Stimulated activated CD8-positive, alpha-beta memory T cell treated with anti-CD3 and anti-CD28 coated beads, Interleukin-12 subunit alpha, Interleukin-12 subunit beta, amount 100 ng/mL, for 24 hours (primary cell): ENCODE measurements around the gene AMMECR1.
"Not testable (repeated sequence)": the region's sequence is repeated elsewhere in the genome, so short reads cannot be mapped to it uniquely, and the experiment has no call there.

Source experiments
- DNase-seq: peaks from one replicate; pipeline ENCODE4 v3.0.0-alpha.2; 2020; ENCODE audit errors: extremely low read depth

Gene AMMECR1

GRCh38 chrX:110258552-110258951 is 59.3 kb downstream of the AMMECR1 start:
- no peak for DNase-seq

GRCh38 chrX:110257889-110258288 is 60.0 kb downstream of the AMMECR1 start:
- no peak for DNase-seq

- no peak for DNase-seq
These were observed 65.2 kb downstream of the AMMECR1 start for GRCh38 chrX:110252711-110253110.

GRCh38 chrX:110251961-110252360 is 65.9 kb downstream of the AMMECR1 start:
- DNase-seq: no peak

DNA sequence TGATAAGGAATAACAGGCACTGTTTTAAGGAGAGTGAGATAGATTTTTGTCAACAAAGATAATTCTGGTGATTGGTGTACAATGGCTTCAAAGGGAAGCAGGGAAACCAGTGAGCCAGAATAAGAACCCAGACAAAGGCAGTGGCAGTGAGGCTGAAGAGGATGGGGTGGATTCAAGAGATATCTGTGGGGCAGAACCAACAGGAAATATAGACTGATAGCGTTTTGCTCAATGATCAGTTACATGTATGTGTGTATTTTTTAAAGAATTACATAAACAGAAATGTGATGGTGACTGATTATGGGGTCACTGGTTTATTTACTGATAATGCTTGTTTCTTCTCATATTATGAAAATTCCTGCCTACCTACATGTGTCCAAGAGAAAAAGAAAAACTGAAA is 66.4 kb downstream of the AMMECR1 start:
- no peak for DNase-seq

GRCh38 chrX:110250847-110251246 is 67.0 kb downstream of the AMMECR1 start:
- no peak for DNase-seq

DNA sequence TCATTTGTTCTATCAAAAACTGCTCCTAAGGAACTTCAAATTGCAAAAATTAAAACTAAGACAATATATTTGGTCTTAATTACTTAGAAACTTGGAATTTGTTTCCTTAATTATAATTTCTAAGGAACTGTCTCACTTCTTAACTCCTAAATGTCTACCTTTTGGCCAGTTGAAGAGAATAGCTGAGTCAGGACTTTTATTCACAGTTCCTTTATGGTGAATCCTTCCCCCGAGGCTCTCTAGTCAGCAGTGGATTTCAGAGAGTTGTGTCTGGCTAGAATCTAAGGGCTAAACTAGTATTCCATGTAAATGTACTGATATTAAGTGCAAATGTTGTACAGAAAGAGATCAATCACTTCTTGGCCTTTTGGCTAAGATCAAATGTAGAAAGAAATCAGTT is 69.3 kb downstream of the AMMECR1 start:
- DNase-seq: no peak

DNA sequence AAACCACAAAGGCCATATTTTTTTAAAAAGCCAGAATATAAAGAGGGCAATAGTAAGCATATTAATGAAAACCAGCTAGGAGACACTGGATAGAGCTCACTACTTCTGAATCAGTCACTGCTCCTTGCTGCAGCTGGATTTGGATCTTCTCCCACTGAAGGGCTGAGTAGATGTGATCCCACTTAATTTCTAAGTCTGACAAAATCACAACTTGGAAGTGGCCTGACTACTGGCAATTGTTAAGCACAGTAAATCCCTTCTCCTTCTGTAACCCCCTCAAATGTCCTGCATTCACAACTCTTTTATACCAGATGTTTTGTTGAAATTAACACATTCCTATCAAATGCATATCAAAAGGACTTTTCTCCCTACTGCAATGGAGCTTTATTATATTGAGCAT is 72.9 kb downstream of the AMMECR1 start:
- no peak for DNase-seq

- no peak for DNase-seq
These were observed 75.5 kb downstream of the AMMECR1 start for GRCh38 chrX:110242371-110242770.

- no peak for DNase-seq
These were observed 76.1 kb downstream of the AMMECR1 start for GRCh38 chrX:110241816-110242215.

DNA sequence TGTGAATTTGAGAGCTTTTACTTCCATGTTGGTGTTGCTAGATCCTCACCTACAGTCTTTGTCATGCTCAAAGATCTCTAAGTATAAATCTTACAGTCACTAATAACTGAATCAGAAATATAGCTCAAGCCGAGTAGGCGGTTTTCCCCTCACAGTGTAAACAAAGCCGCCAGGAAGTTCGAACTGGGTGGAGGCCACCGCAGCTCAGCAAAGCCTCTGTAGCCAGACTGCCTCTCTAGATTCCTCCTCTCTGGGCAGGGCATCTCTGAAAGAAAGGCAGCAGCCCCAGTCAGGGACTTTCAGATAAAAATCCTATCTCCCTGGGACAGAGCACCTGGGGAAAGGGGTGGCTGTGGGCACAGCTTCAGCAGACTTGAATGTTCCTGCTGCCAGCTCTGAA is 79.6 kb downstream of the AMMECR1 start:
- DNase-seq: not testable (repeated sequence)

DNA sequence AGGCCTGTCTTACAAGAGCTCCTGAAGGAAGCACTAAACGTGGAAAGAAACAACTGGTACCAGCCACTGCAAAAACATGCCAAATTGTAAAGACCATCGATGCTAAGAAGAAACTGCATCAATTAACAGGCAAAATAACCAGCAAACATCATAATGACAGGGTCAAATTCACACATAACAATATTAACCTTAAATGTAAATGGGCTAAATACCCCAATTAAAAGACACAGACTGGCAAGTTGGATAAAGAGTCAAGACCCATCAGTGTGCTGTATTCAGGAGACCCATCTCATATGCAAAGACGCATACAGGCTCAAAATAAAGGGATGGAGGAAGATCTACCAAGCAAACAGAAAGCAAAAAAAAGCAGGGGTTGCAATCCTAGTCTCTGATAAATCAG is 86.4 kb downstream of the AMMECR1 start:
- not testable (repeated sequence) for DNase-seq

- DNase-seq: not testable (repeated sequence)
These were observed 88.3 kb downstream of the AMMECR1 start for GRCh38 chrX:110229497-110230111.

DNA sequence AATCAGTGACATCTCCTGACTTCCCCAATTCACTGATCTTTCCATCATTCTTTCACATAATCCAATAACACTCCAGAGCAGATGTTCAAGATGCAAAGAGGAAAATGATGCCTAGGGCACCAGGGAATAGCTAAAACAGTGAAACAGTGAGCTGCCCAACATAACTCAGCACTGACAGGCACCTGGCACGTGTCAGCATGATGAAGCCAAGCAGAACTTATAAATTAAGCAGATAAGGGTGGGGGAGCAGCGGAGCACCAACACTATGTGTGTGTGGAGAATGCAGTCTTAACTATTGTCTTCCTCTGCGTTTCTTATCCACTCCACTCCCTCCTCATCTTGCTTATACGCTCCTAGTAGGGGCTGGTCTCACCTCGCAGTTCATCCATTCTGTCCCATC is 89.4 kb downstream of the AMMECR1 start:
- DNase-seq: no peak

DNA sequence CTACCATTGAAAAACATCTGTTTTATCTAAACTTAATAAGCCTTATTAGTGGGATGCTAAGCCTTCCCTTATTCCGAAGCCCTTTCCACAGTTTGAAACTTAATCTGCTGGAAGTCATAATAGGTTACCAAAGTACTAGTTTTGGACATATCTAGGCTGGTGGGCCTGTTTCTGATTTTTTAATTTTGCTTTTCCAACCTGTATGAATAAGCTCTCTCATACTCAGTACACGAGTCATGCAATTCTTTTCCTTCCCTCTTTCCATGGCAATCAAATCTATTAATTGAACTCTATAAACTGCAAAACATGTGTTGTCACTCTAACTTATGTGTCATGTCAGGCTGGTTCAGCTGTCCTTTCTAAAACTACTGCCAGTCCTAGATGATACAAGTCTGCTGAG is 91.0 kb downstream of the AMMECR1 start:
- DNase-seq: no peak

- no peak for DNase-seq
These were observed 92.8 kb downstream of the AMMECR1 start for GRCh38 chrX:110224926-110225617.

GRCh38 chrX:110222497-110223257 is 95.2 kb downstream of the AMMECR1 start:
- DNase-seq: no peak

DNA sequence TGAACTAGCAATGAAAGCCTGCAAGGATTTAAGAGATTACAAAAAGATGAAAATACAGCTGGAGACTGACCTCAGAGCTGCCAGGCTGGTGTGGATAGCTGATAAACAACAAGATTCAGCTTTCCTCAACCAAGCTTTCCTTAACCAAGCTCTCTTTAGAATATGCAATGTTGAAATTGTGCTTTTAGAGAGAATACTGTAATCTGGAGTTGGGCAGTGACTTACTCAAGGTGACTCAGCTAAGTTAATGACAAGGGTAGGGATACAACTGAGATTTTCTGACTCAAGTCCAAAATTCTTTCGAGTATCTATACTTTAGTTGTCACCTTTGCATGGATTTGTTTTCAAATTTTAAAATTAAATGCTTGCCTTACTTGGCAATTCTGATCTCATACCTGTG is 98.0 kb downstream of the AMMECR1 start:
- DNase-seq: no peak

DNA sequence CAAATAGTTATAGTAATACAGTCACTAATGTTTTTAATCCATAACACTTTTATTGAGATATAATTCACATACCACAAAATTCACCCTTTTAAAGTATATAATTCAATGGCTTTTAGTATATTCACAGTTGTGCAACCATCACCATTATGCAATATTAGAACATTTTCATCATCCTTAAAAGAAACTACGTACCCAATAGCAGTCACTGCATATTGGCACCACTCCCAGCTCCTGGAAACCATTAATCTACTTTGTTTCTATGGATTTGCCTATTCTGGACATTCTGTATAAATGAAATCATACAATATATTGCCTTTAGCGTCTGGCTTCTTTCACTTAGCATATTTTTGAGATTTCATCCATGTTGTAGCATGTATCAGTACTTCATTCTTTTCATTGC is 99.3 kb downstream of the AMMECR1 start:
- DNase-seq: no peak

DNA sequence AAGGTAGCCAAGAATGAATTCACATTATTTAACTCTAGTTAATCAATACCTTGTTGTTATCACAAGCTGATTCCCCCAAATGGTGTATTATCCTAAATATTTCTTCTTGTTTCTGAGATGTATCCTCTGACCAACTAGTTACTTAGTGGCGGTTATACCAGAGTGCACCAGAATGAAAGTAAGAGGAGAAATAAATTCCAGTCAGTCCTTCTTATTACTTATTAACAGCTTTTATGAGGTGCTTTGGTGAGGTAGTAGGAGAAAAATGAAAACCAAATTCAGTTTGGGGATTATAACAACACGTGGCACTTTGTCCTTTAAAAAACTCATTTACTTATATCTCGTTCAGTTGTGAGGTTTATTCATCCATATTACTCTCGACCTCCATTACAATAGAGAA is 101.9 kb downstream of the AMMECR1 start:
- no peak for DNase-seq

GRCh38 chrX:110215411-110215810 is 102.5 kb downstream of the AMMECR1 start:
- no peak for DNase-seq

DNA sequence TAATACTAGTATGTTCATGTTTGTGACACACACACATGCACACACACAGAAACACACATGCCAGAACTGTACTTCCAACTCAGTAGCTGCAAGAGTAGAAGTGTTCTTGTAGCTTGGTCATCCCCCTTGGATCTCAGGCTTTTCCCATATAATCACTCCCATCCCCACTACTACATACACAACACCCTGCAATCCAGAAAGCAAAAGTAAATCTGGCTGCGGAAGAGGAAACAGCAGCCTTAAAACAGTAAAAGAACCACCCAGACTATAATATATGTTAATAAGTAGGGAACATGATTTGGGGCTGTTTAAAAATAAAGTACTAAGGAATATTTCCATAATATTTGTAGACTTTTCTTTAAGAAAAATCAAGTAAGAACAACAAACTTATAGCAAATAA is 103.2 kb downstream of the AMMECR1 start:
- DNase-seq: no peak

DNA sequence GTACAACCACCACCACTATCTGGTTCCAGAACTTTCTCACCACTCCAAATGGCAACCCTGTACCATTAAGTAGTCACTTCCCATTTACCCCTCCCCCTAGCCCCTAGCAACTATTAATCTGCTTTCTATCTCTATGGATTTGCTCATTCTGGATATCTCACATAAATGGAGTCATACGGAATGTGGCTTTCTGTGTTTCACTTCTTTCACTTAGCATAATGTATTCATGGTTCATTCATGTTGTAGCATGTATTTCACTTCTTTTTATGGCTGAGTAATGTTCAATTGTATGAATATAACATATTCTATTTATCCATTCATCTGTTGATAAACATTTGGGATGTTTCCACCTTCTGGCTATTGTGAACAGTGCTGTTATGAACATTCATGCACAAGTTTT is 104.7 kb downstream of the AMMECR1 start:
- DNase-seq: no peak
